OCI-LY3 (cell line): ENCODE data around the gene CUX1.

Experiments used
- H2AFZ ChIP-seq: fragments of 200-600, 300-600 bp; shearing (Covaris generic); 2 replicates; pipeline ENCODE4 v1.6.0; 2014; ENCODE audit warnings: antibody characterized with exemption, low read depth, low read length
- H3K27ac ChIP-seq: fragments of 200-600, 300-600 bp; sonication (generic); 2 replicates; pipeline ENCODE4 v1.5.1; 2014; ENCODE audit warnings: mild to moderate bottlenecking, low read length, moderate library complexity, mixed read lengths
- H3K27me3 ChIP-seq: fragments of 200-600, 300-600 bp; sonication (generic); 2 replicates; pipeline ENCODE4 v1.6.1; 2014; ENCODE audit warnings: low read depth, low read length, mixed read lengths
- H3K36me3 ChIP-seq: fragments of 200-600, 300-600 bp; sonication (generic); replicated peaks from 2 replicates; pipeline ENCODE3; 2014; ENCODE audit warnings: low read depth, low read length, mixed read lengths
- H3K4me1 ChIP-seq: fragments of 300-600, 200-600 bp; sonication (generic); 2 replicates; pipeline ENCODE4 v1.6.1; 2014; ENCODE audit warnings: low read length, mixed read lengths
- H3K4me2 ChIP-seq: fragments of 200-600, 300-600 bp; sonication (generic); 2 replicates; pipeline ENCODE4 v1.6.1; 2014; ENCODE audit warnings: low read length, mixed read lengths
- H3K4me3 ChIP-seq: fragments of 300-600, 200-600 bp; sonication (generic); 2 replicates; pipeline ENCODE4 v1.5.1; 2014; ENCODE audit warnings: antibody characterized with exemption, mild to moderate bottlenecking, low read length, moderate library complexity
- H3K79me2 ChIP-seq: fragments of 300-600, 200-600 bp; shearing (Covaris generic); 2 replicates; pipeline ENCODE4 v1.6.1; 2014; ENCODE audit warnings: mild to moderate bottlenecking, low read length, mixed read lengths
- H3K9ac ChIP-seq: fragments of 300-600, 200-600 bp; shearing (Covaris generic); 2 replicates; pipeline ENCODE4 v1.6.0; 2014; ENCODE audit warnings: mild to moderate bottlenecking, low read length, moderate library complexity
- H3K9me3 ChIP-seq: fragments of 200-600, 300-600 bp; shearing (Covaris generic); 2 replicates; pipeline ENCODE4 v1.6.1; 2014; ENCODE audit warnings: low read length, mixed read lengths; ENCODE audit not compliant: insufficient read depth
- H4K20me1 ChIP-seq: fragments of 200-600, 300-600 bp; sonication (generic); 2 replicates; pipeline ENCODE4 v1.6.1; 2016; ENCODE audit warnings: low read length, mixed read lengths; ENCODE audit not compliant: insufficient read depth
- CTCF ChIP-seq: fragments of 200-600, 300-600 bp; sonication (generic); IDR thresholded peaks from 2 replicates; pipeline ENCODE4 v1.5.1; 2014; ENCODE audit warnings: antibody characterized with exemption, low read length, low read depth
- EZH2phosphoT487 ChIP-seq: fragments of 200-600 bp; shearing (Covaris generic); IDR thresholded peaks from 2 replicates; pipeline ENCODE4 v1.6.1; 2018; ENCODE audit warnings: antibody characterized with exemption, mixed run types, low read depth

The CUX1 gene

GRCh38 chr7:102018876-102019275, 201.4 kb downstream of the CUX1 start:
- no peaks in the 10 kb centered on the region for H3K79me2 ChIP-seq
- H2AFZ ChIP-seq, result no peak overlapping the region
- no peak overlapping the region for H3K4me2 ChIP-seq
- H3K4me1 ChIP-seq, result no peaks in the 10 kb centered on the region
- H3K4me3 ChIP-seq, result no peak overlapping the region
- no peaks in the 10 kb centered on the region for H3K36me3 ChIP-seq
- H3K27me3 ChIP-seq, result no peaks in the 10 kb centered on the region
- no peaks in the 10 kb centered on the region for H4K20me1 ChIP-seq
- TF ChIP-seq CTCF (no peak), EZH2phosphoT487 (no peak)
- H3K27ac ChIP-seq, result no peak overlapping the region
- H3K9ac ChIP-seq, result no peak overlapping the region
- no peaks in the 10 kb centered on the region for H3K9me3 ChIP-seq

GRCh38 chr7:102019461-102019860, 202.0 kb downstream of the CUX1 start:
- Histone ChIP-seq H4K20me1 (no peaks in the 10 kb centered on the region), H2AFZ (no peak overlapping the region), H3K36me3 (no peaks in the 10 kb centered on the region), H3K4me3 (no peak overlapping the region), H3K27me3 (no peaks in the 10 kb centered on the region), H3K79me2 (no peaks in the 10 kb centered on the region), H3K4me2 (no peak overlapping the region), H3K27ac (no peak overlapping the region), H3K4me1 (no peaks in the 10 kb centered on the region), H3K9ac (no peak overlapping the region), H3K9me3 (no peaks in the 10 kb centered on the region)
- TF ChIP-seq CTCF (no peak), EZH2phosphoT487 (no peak)

- Histone ChIP-seq H3K79me2 (no peaks in the 10 kb centered on the region), H3K9ac (no peak overlapping the region), H2AFZ (no peak overlapping the region), H3K27me3 (no peaks in the 10 kb centered on the region), H4K20me1 (no peaks in the 10 kb centered on the region), H3K4me1 (no peaks in the 10 kb centered on the region), H3K36me3 (no peaks in the 10 kb centered on the region), H3K9me3 (no peaks in the 10 kb centered on the region), H3K4me3 (no peak overlapping the region), H3K4me2 (no peak overlapping the region), H3K27ac (no peak overlapping the region)
- TF ChIP-seq EZH2phosphoT487 (no peak), CTCF (no peak)
Measured at GRCh38 chr7:102021841-102022618, 204.6 kb downstream of the CUX1 start.

GRCh38 chr7:102024005-102024768, 206.8 kb downstream of the CUX1 start:
- H3K4me1 ChIP-seq, result no peaks in the 10 kb centered on the region

More at GRCh38 chr7:102024005-102024768, 206.8 kb downstream of the CUX1 start:
- Histone ChIP-seq H3K9ac (no peak overlapping the region), H2AFZ (no peak overlapping the region), H3K27ac (no peak overlapping the region), H3K36me3 (peaks cover 8% of the 10 kb centered on the region), H3K9me3 (no peaks in the 10 kb centered on the region), H4K20me1 (no peaks in the 10 kb centered on the region), H3K79me2 (no peaks in the 10 kb centered on the region), H3K27me3 (no peaks in the 10 kb centered on the region), H3K4me3 (no peak overlapping the region), H3K4me2 (no peak overlapping the region)
- TF ChIP-seq EZH2phosphoT487, result no peak
- TF ChIP-seq CTCF, result no peak
